ENCODE measurements around the gene CACNG4. TPM values are rescaled to one million over a fixed set of nuclear protein-coding genes. Genes with fewer than 3 reads are reported as not detected.
A peak's percentile ranks its signal among the peaks of the same experiment; 100 is the strongest.
"Not testable (repeated sequence)": the region's sequence is repeated elsewhere in the genome, so short reads cannot be mapped to it uniquely, and the experiment has no call there.

CACNG4 gene
- total RNA-seq, 1 donor from 2014 or later: 0.34 TPM

DNA sequence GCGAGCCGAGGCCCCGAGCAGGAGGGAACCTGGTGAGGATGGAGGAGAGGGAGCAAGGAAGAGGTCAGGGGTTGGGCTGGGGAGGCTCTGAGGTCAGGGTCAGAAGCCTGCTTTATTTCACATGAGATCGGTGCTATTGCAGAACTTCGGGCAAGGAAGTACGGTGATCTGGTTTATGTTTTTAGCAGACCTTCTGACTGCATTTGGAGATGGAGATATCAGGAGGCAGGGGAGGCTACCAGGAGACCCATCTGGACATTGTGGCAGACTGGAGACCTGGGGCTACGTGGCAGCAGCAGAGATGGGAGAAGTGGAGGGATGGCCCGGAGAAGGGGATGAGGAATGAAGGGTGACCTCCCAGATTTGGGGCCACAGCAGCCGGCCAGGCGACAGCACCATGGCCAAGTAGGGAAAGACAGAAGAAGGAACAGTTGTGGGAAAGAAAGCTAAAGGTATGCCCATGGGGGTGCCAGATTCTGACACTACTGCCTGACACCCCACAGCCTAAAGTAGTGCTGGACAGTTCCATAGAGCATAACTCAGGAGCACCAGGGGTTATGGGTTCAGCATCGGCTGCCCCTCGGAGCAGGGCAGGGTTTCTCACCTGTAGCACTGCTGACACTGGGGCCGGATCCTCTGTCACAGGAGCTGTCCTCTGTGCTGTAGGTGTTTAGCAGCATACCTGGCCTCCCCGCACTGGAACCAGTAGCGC lies 7.4 kb downstream of the CACNG4 start:
- Mint-ChIP-seq H3K27ac (peak overlapping the region; percentile 24), H3K36me3 (peaks cover 25% of the 10 kb centered on the region), H3K27me3 (ENCODE audit: insufficient read depth, low read depth) (peaks cover 8% of the 10 kb centered on the region), H3K9me3 (no peaks in the 10 kb centered on the region), H3K4me3 (no peak overlapping the region), H3K4me1 (peaks cover 53% of the 10 kb centered on the region)
- Histone ChIP-seq H3K9ac (no peak overlapping the region), H4K20me1 (ENCODE audit: low read depth) (peaks cover 5% of the 10 kb centered on the region), H3K79me2 (ENCODE audit: low read depth) (no peaks in the 10 kb centered on the region), H3K36me3 (no peaks in the 10 kb centered on the region), H3K27ac (no peak overlapping the region), H3K27me3 (peaks cover 26% of the 10 kb centered on the region), H3K4me1 (no peaks in the 10 kb centered on the region), H3K9me3 (ENCODE audit: low read depth) (no peaks in the 10 kb centered on the region), H3F3A (ENCODE audit: low read depth) (no peaks in the 10 kb centered on the region), H3K4me2 (no peak overlapping the region), H3K4me3 (no peak overlapping the region), H2AFZ (replicated peaks) (no peak overlapping the region)
- no peak for DNase-seq (ENCODE audit: low spot score)
- no peak for TF ChIP-seq EZH2 (IDR thresholded peaks at IDR 0.05)
- no peak for TF ChIP-seq EZH2phosphoT487 (IDR thresholded peaks at IDR 0.05)
- TF ChIP-seq CTCF (IDR thresholded peaks at IDR 0.05): no peak

- not testable (repeated sequence) for H3K9ac ChIP-seq; H3K4me1 ChIP-seq; H3K36me3 ChIP-seq; H4K20me1 ChIP-seq (ENCODE audit: low read depth); DNase-seq (ENCODE audit: low spot score); H2AFZ ChIP-seq (replicated peaks); H3K9me3 Mint-ChIP-seq; H3K27me3 Mint-ChIP-seq (ENCODE audit: insufficient read depth, low read depth); H3K4me2 ChIP-seq; H3K4me3 Mint-ChIP-seq; H3K27ac Mint-ChIP-seq; H3K4me3 ChIP-seq; H3F3A ChIP-seq (ENCODE audit: low read depth); H3K79me2 ChIP-seq (ENCODE audit: low read depth); H3K9me3 ChIP-seq (ENCODE audit: low read depth); H3K27ac ChIP-seq
- peaks cover 20% of the 10 kb centered on the region for H3K27me3 ChIP-seq
- peaks cover 50% of the 10 kb centered on the region for H3K4me1 Mint-ChIP-seq
- H3K36me3 Mint-ChIP-seq: peaks cover 23% of the 10 kb centered on the region
Measured at GRCh38 chr17:66972442-66972830, 7.9 kb downstream of the CACNG4 start.

DNA sequence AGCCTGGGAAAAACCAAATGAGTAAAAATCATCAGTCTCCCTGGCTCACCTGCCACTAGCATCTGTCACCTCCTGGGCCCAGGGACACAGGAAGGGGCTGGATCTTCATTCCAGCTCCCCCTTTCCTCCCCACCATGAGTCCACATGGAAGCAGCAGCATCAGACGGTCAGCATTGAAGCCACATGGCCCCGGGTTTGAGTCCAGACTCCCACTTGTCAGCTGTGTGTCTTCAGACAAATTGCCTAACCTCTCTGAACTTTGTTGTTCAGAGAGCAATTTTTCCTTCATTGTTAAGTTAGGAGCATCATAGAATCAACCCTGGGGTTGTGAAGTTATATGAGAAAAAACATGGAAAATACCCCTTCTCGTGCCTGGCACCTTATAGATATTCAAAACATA lies 10.7 kb downstream of the CACNG4 start:
- no peaks in the 10 kb centered on the region for H3K36me3 ChIP-seq
- H3K79me2 ChIP-seq (ENCODE audit: low read depth): no peaks in the 10 kb centered on the region
- H3K27me3 Mint-ChIP-seq (ENCODE audit: insufficient read depth, low read depth): peaks cover 2% of the 10 kb centered on the region

More for the DNA sequence above, 10.7 kb downstream of the CACNG4 start:
- Mint-ChIP-seq H3K27ac (peak overlapping the region; percentile 79), H3K36me3 (peaks cover 19% of the 10 kb centered on the region), H3K4me1 (peaks cover 52% of the 10 kb centered on the region), H3K4me3 (no peak overlapping the region), H3K9me3 (no peaks in the 10 kb centered on the region)
- no peak overlapping the region for H3K9ac ChIP-seq
- no peak for DNase-seq (ENCODE audit: low spot score)
- no peaks in the 10 kb centered on the region for H3K9me3 ChIP-seq (ENCODE audit: low read depth)
- no peaks in the 10 kb centered on the region for H4K20me1 ChIP-seq (ENCODE audit: low read depth)
- TF ChIP-seq EZH2 (IDR thresholded peaks at IDR 0.05) (no peak), EZH2phosphoT487 (IDR thresholded peaks at IDR 0.05) (no peak), CTCF (IDR thresholded peaks at IDR 0.05) (no peak)
- no peak overlapping the region for H2AFZ ChIP-seq (replicated peaks)
- no peak overlapping the region for H3K4me2 ChIP-seq
- no peak overlapping the region for H3K4me3 ChIP-seq
- no peaks in the 10 kb centered on the region for H3F3A ChIP-seq (ENCODE audit: low read depth)
- no peak overlapping the region for H3K27ac ChIP-seq
- no peaks in the 10 kb centered on the region for H3K4me1 ChIP-seq
- no peaks in the 10 kb centered on the region for H3K27me3 ChIP-seq
